EL (cell line): ENCODE results near the gene TNFRSF8.
A peak's percentile ranks its signal among the peaks of the same experiment; 100 is the strongest.

Source experiments
- DNase-seq: peaks from one replicate; pipeline ENCODE4 v3.0.0-alpha.2; 2016

Gene TNFRSF8

DNA sequence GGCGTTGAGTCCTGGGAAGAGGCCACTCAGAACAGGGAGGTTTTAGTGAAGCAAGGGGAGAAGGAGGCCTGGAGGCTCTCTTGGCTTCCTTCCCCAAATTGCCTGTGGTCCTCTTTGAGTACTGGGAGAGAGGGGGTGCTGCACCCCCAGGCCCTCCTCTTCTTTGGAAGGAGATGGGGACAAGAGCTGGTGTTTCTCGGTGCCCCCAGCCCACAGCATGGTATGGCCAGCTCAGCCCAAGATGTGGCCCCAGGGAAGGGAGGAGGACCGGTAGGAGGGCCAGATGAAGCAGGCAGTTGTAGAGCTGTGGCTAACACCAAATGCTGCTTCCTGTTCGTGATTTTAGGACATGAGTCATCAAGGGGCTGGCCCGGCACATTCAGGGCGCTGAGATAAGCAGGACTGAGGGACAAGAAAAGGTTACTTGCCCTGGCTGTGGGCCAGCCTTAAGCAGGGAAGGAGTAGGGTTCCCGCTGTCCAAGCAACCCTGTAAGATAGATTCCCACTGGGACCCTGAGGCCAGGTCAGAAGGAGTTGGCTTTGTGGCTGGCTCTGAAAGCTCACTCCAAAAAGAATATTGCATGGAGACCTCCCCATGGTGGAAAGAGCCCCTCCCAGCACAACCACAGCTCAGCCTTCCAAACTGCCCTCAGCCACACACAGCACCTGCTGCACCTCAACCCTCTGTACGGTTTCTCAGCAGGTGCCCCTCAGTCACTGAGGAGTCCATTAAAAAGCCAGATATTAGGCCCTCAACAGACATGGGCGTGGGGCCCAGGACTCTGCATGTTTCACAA is 98.8 kb downstream of the TNFRSF8 start:
- DNase-seq = peak; percentile 96

DNA sequence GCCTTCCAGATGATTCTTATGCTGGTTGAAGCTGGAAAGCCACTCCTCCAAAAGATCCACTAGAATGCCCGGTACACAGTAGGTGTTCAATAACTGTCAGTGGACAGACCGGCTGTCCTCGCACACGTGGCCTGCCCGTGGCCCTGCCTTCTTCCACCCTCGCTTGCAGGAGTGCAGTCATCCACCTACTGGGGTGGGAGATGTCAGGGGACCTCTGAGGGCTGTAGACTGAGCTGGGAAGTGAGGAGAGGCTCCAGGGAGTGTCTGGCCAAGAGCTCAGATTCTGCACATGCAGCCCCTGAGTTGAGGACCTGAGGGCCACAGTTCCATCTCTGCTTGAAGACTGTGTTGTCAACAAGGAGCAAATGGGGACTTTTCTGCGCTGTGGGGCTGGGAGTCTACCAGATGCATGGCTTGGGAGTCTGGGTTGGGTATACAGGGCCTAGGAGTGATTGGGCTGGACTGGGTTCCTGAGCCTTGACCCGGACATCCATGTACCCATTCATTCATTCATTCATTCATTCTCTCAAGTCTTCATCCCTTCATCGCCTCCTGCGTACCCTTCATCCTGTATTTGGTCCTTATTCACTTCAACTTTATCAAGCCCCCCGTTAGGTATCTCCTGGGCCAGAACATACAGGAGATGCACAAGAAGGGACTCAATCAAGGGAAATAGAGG is 99.5 kb downstream of the TNFRSF8 start:
- no peak for DNase-seq

DNA sequence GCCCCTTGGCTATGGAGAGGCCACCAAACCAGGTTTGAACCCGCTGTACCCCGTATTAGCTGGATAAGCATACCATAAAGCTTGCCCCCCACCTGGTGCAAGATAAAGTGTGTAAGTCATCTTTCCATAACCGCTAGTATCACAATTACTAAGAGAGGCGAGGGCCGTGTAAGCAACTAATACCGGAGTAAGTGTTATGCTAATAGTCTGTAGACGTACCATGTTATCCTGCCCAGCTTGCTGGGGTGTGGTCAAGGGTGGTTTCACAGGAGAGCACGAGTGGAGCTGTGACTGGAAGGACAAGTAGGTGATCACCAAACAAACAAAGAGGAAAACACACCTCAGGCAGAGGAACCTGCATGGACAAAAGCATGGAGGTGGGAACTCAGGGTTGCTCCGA is 100.1 kb downstream of the TNFRSF8 start:
- no peak for DNase-seq

DNA sequence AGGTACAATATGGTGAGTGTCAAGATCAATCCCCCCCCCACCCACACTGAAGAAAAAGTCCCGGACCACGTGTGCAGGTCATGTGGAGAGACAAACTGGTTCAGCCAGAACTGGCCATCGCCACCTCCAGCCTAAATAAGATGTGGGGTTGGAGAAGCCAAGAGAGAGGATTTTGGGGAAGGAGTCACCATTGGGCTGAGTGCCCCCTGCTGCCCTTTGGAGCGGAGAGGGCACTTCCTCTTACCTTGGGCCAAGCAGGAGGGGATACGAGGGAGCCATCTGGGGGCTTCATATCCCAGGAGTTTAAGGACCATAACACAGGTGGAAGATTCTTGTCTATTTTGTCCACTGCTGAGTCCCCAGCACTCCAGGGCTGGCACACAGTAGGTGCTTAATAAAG is 101.1 kb downstream of the TNFRSF8 start:
- no peak for DNase-seq

DNA sequence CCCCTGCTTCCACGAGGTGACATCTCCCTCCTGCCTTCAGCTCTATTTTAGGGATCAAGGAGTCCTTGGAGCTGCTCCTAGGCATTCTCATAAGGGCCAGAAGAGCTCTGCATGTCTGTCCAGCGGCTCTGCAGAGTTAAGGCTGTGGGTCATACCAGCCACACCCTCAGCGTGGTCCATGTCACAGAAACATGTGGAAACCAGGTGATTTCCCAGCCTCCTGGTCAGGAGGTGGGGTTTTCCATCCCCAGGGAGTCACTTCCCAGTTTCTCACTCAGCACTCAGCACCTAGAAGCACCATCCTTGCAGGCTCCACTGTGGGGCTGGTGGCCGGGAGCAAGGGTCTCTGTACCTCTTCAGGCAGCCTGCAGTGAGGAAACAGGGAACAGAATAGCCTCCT is 102.2 kb downstream of the TNFRSF8 start:
- DNase-seq = no peak

DNA sequence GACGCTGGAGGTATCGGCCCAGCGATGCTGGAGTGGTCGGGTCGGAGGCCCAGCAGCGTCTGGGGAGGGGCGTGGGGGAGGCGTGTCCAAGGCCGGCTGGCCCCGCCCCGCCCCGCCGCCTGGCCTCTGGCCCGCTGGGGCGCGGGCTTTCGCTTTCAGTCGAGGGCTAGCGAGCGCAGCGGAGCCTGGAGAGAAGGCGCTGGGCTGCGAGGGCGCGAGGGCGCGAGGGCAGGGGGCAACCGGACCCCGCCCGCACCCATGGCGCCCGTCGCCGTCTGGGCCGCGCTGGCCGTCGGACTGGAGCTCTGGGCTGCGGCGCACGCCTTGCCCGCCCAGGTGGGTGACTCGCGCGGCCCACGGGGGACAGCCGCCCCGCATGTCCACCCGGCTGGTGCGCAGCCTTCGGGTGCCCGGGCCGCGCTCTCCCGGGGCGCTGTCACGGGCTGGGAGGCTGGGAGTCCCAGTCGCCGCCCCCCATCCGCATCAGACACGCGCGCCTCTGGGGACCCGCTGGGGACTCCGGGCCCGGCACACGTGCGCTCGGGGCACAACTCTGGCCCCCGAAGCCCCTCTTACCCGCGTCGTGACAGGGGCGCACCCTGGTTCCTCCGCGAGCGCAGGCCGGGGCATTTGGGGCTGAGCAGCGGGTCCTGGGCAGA is 103.9 kb downstream of the TNFRSF8 start, which contains the start of gene TNFRSF1B:
Gene TNFRSF1B, plus strand, starts transcription at position 158 of the 659 bp plus-strand sequence. Its CDS starts 101 bp downstream, at position 259.
- DNase-seq = peak; percentile 60

DNA sequence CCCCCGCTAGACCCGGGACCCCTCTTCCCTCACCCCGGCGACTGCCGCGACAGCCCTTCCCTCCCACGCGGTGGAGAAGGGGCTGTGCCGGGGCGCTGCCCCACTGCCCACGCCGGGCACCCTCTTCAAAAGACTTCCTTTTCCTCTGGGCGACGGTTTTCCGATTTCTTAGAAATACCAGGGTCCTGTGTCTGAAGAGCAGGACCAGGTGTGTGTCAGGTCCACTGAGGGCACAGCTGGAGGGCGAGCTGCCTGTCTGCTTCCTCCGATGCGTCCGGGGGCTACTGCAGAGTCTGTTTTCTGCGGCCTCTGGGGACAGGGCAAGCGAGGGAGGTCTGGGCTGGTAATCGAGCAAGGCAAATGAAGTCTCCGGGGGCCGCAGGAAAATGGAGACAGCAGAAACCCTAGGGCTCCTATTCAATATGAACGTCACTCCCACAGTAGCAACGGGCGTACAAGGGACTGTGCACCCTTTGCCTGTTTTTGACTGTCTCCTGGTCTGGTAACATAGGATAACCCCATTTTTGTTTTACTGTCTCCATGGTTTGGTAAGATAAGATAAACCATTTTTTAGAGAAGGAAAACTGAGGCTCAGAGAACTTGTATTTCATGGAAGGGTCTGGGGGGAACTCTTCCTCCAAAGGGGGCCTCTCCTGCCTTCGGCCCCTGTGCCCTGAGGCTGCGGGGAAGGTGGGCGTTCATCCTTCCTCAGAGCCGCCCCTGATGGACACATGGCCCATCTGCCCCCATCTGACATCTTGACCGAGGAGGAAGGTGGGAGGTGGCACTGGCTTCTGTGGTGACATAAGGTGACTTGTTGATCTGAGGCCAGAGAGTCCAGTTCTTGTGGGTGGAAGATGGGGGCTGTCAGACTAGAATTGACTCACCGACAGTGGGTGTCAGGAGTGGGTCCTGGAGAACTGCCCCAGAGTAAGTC is 104.7 kb downstream of the TNFRSF8 start:
- DNase-seq = no peak

DNA sequence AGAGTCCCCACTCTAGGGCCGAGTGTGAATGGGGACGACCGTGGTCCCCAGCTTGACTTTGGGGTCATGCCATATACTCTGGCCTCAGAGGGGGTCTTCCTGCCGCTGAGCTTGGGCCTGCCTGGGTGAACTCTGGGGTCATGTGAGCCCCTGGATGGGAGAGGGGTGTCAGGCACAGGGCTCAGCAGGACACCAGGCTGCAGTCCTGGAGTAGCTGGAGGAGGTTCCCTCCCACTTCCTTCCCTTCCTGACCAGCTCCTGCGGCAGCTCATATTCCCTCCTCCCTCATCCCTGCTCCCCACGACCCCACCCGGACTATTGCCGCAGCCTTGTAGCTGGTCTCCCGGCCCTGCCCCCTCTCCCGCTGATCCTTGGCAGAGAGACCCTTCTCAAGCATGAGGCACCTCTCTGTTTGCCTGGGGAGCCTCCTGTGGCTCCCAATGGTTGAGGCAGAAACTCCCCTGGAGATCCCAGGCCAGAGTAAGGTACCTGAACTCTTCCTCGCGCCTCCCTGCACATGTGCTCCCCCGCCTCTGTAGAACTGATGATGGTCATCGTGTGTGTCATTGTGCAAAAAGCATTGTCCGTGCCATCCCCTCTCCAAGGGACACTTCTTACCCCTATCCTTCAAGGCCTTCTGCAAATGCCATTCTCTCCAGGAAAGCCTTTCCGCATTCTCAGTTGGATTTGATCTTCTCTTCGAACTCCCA is 105.5 kb downstream of the TNFRSF8 start:
- DNase-seq = no peak

DNA sequence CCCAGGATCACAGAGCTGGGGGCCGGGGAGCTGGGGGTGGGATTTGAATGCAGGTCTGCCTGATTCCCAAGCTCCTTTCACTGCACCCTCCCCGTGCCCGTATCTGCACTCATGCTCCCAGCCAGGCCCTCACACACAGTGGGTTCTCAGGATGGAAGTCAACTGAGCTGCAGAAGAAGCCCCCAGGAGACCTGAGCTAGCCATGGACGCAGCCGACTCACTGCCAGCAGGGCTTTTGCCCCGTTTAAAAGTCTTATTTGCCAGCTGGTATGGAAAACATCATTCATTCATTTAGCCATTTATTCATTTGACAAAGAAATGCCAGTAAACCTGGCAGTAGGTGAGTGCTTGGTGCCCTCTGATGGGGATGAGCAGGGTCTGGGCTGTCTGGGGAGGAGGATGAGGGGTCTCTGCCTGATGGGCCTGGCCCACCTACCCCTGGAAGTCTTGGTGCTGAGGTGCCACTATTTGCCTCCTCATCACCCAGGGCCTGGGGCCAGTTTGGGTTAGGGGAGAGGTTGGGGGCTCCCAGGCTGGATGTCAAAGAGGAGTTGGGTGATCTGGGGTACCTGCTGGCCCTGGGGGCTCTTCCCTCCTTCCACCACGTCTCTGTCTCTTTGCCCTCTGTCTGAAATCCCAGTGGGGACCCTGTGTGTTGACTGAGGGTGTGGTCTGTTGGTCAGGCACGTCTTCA is 106.5 kb downstream of the TNFRSF8 start:
- DNase-seq = no peak

DNA sequence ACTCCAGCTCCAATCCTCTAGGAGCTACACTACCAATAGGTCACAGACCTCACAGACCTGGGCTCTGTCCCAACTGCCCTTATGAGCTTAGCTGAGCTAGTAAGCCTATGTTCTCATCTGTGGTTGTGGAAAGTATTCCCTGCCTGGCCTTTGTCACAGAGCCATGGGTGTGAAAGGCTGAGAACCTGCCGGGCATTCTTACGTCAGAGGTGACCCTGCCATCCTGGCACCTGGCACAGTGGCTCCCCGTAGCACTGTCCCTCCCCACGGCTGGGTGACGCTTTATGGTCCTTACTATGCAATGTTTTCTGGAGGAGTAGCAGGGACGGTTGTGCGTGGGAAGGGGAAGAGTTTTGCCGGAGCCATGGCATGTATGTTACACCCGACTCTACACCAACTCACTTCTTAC is 107.2 kb downstream of the TNFRSF8 start:
- DNase-seq = no peak

DNA sequence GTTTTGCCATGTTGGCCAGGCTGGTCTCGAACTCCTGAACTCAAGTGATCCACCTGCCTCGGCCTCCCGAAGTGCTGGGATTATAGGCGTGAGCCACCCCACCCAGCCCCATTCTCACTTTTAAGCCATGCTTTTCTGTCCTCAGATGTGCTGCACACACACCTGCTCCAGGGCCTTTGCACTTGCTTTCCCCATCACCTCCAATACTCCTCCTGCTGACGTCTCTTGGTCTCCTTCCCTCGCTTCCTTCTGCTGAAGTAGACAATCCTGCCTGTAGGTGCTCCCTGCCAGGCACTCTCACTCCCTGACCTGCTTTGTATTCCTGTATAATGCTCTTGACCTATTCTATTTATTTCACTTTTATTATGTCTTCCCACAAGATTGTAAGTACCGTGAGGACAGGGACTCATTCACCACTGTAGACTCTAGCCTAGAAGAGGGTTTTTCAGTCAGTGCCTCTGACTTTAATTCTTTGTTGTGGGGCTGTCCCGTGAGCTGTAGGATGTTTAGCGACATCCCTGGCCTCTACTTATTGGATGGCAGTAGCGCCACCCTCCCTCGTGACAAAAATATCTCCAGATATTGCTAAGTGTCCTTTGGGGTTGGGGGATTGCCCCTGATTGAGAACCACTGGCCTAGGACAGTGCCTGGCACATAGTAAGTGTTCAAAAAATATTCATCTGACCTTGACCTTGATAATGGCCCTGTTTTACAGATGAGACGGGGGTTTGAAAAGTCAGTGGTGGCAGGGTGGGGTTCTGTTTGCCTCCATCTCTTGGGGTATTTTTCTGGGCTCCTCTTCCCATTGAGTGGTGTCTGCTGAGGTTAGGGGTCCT is 108.3 kb downstream of the TNFRSF8 start:
- DNase-seq = no peak

DNA sequence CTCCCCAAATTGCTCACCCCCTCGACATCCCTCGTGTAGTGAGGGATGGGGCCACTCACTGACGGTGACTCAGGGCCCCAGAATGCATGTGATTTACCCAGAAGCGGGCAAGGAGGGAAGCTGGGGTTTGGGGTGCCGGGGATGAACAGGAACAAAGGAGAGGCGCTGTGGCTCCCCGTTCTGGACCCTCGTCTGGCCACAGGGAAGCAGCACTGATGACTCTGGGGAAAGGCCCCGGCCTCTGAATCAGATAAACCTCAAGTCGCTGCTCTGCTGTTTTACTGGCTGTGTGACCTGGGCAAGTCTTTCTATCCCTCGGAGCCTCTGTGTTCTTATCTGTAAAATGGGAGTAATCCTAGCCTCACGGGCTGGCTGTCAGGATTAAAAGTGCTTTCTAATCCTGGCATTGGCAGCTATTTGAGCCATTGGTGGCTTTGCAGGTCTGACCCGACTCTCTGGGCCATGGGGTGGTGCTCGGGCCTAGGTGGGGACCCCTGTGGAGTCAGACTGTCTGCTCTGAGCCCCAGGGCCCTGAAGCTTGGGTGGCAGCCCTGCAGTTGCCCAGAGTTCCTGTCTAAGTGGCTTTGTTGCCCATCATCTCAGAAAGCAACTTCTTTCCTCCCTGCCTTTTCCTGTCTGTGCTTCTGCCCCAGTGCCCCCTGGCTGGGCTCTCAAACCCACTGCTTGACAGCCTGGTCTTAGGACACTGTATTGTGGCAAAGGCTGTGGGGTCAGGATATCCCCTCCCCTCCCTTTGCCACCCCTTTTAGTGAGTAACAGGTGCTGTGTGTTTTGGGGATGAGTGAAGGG is 109.1 kb downstream of the TNFRSF8 start:
- DNase-seq = no peak

DNA sequence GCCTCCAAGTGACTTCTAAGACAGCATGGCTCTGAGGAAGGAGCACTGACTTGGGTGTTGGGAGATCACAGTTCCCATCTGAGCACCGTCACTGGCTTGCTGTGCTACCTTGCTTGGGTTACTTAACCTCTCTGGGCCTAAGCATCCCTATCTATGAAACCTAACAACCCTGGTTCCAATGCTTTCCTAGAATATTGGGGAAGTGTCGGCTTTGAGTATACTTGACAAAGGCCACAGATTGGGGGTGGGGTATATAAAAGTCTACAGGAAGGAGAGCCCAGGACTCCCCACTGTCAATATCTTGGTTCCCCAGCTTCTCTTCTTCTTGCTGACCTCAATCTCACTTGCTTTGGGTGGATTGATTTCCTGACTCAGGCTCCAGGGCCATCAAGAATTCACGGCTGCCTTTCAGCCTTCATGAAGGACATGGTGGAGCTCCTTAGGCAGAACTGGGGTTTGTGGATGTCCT is 110.0 kb downstream of the TNFRSF8 start:
- DNase-seq = no peak

DNA sequence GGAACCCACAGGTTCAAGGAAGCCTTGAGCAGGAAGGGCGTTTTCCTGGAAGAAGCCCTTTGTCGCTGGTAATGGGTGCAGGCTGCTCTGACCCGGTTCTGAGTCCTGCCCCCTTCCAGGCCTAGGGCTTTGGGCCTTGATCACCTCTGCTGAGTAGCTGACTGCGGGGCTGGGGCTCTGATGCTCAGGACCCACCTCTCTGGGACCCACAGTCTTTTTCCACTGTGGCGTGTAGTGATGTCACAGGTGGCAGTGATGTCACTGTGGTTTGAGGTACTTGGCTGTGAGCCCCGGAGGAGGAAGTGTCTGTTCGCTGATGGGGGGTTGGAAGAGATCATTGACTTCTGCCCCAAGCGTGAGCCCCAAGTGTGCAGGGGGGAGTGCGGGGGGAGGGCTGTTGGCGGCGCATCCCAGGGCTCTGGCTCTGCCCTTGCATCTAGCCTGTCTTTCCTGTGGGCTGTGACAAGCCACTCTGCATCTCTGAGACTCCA is 110.6 kb downstream of the TNFRSF8 start:
- no peak for DNase-seq

DNA sequence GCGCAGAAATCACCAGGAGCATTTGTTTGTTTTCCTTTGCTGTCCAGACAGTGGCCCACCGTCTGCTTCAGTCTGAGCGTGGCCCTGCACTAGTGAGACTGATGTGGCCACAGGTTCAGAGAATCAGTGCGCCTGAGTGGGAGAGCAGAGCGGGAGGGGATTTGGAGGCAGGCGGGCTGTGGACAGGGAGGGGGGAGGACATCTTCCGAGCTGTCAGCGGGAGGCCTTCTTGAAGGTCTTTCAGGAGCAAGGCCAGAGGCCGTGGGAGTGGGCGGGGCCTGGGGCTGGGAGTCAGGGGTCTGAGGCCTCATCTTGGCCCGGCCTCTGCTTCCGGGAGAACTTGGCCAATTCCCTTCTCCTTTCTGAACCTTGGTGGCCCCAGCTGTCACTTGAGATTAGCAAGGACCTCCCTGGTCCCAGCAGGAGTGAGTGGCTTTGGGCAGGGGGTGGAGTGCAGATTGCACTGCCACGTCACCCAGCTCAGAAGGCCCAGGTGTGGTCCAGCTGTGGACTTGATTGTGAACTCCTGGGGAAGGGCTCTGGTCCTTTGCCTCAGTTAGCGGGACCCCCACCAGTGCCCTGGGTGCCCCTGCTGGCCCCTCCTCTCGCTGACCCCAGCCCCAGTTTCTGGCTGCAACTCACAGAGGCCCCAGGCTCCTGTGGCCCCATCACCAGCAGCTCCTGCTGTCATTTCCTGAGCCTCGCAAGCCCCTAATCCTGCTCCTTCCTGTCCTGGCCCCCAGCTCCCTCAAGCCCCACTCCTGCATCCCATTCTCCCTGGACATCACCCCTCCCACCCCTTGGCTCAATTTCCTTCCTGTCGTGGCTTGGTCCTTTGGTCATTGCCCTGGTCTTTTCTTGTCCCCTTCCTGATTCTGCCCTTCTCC is 112.1 kb downstream of the TNFRSF8 start:
- no peak for DNase-seq

DNA sequence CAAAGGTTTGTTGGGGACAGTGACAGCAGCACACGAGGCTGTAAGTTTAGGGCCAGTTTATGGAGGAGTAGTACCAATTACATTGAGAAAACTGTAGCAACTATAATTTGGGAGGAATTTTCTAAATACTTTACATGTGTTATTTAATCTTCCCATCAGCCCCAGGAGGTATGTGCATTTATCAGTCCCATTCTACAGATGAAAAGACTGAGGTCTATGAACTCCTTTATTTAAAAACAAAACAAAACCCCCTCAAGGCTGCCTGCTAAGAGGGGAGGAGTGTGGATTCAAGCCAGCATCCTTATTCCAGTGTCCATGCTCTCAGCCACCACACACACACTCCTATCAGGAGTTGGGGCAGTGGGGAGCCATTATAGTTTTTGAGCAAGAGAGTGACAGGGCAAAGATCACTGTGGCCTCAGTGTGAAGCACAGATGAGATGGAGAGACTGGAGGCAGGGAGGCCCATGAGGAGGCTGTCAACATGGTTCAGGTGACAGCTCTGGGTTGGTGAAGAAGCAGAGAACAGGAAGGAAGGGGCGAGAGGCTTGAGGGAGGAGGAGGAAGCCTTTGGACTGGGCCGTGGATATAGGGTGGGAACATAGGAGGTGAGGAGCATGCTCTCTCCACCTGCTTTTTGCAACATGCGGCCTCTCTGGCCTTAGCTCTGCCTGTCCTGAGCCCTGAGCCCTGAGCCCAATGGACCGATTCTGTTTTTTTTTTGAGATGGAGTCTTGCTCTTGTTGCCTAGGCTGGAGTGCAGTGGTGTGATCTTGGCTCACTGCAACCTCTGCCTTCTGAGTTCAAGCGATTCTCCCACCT is 113.4 kb downstream of the TNFRSF8 start:
- DNase-seq = no peak
